K562 (cell line): ENCODE results near the gene FKBP1B.

Experiments
- CHD4 ChIP-seq: fragments of 200-600 bp; sonication (generic); IDR thresholded peaks from 3 replicates; pipeline ENCODE4 v1.6.1; 2012; ENCODE audit warnings: low read depth, mild to moderate bottlenecking, mixed read lengths, low read length, inconsistent platforms; ENCODE audit not compliant: insufficient read depth, insufficient replicate concordance, poor library complexity, severe bottlenecking
- CTCF ChIP-seq, 3 experiments: IDR thresholded peaks in 2 of 3; conservative IDR thresholded peaks in 1 of 3; 2 replicates each; pipeline ENCODE4 v1.5.1; 2011 to 2012; ENCODE audit warnings: low read length in 3 of 3, mild to moderate bottlenecking in 3 of 3, control low read depth in 2 of 3, improper control_type of control experiment in 1 of 3, inconsistent platforms in 1 of 3, low read depth in 1 of 3, mixed read lengths in 1 of 3, moderate library complexity in 1 of 3; ENCODE audit not compliant: insufficient read depth in 2 of 3
- EP300 ChIP-seq: IDR thresholded peaks from 2 replicates; pipeline ENCODE4 v1.6.1; 2012; ENCODE audit warnings: low read length, improper control_type of control experiment
- EZH2 ChIP-seq: IDR thresholded peaks from 2 replicates; pipeline ENCODE4 v1.6.1; 2012; ENCODE audit warnings: low read depth, mild to moderate bottlenecking, inconsistent platforms, low read length, borderline replicate concordance
- NFE2L1 ChIP-seq: fragments of 450-650 bp; IDR thresholded peaks from 2 replicates; pipeline ENCODE4 v1.6.1; 2016; ENCODE audit warnings: missing genetic modification characterization, low read depth, mild to moderate bottlenecking, missing compliant biosample characterization, moderate library complexity, borderline replicate concordance
- PHF21A ChIP-seq: fragments of 450-650 bp; IDR thresholded peaks from 2 replicates; pipeline ENCODE4 v1.6.1; 2017; ENCODE audit warnings: low read depth, borderline replicate concordance
- RAD21 ChIP-seq, 2 experiments: fragments of 250-450 bp in 1 of 2; fragments of 450-650 bp in 1 of 2; sonication (Bioruptor Pico) in 1 of 2; formaldehyde crosslinking in 1 of 2; IDR thresholded peaks in 1 of 2; conservative IDR thresholded peaks in 1 of 2; 2 replicates each; pipeline versions ENCODE4 v1.4.0 to v1.8.0; 2020 to 2022; ENCODE audit warnings: mild to moderate bottlenecking in 2 of 2, moderate library complexity in 1 of 2
- RCOR1 ChIP-seq, 2 experiments: IDR thresholded peaks; 2 replicates each; pipeline ENCODE4 v1.6.1; 2012; ENCODE audit warnings: low read depth in 2 of 2, low read length in 2 of 2, borderline replicate concordance in 1 of 2, improper control_type of control experiment in 1 of 2
- RNF2 ChIP-seq: sonication (generic); IDR thresholded peaks from 2 replicates; pipeline ENCODE4 v1.6.1; 2016
- SP1 ChIP-seq: sonication (generic); formaldehyde crosslinking; IDR thresholded peaks from 2 replicates; pipeline ENCODE4 v1.8.1; 2022; ENCODE audit warnings: mild to moderate bottlenecking, missing genetic modification reagents
- TCF7L2 ChIP-seq: fragments of 150-350 bp; IDR thresholded peaks from 2 replicates; pipeline ENCODE4 v1.6.1; 2016; ENCODE audit warnings: low read depth, mild to moderate bottlenecking, low read length, moderate library complexity
- ZBTB7A ChIP-seq: IDR thresholded peaks from 2 replicates; pipeline ENCODE4 v1.6.1; 2011; ENCODE audit warnings: low read depth, mild to moderate bottlenecking, low read length, moderate library complexity, borderline replicate concordance; ENCODE audit not compliant: control insufficient read depth
- ZNF592 ChIP-seq: fragments of 450-650 bp; IDR thresholded peaks from 2 replicates; pipeline ENCODE4 v1.6.1; 2017; ENCODE audit warnings: antibody characterized with exemption, mild to moderate bottlenecking

- no peak for TF ChIP-seq EZH2
- TF ChIP-seq EP300 = no peak
- no peak for TF ChIP-seq ZNF592
- no peak for TF ChIP-seq RCOR1 (IDR thresholded peaks at IDR 0.05; ENCODE audit: borderline replicate concordance in 1 of 2, low read depth in 2 of 2, low read length in 2 of 2)
- no peak for TF ChIP-seq CHD4
- no peak for TF ChIP-seq CTCF (IDR thresholded peaks at IDR 0.05 in 2 of 3, conservative IDR thresholded peaks at IDR 0.05 in 1 of 3; ENCODE audit: insufficient read depth in 2 of 3, low read depth in 1 of 3, low read length in 3 of 3)
- no peak for TF ChIP-seq TCF7L2
- TF ChIP-seq SP1 (CRISPR knock-in tag) = no peak
- no peak for TF ChIP-seq RAD21 (CRISPR knock-in tag; conservative IDR thresholded peaks at IDR 0.05 in 1 of 2, IDR thresholded peaks at IDR 0.05 in 1 of 2)
- no peak for TF ChIP-seq RNF2
- no peak for TF ChIP-seq PHF21A
- no peak for TF ChIP-seq NFE2L1 (tag)
- no peak for TF ChIP-seq ZBTB7A
These were observed 57.8 kb downstream of the FKBP1B start for GRCh38 chr2:24107336-24107735.
